HG03139 (cell line): Measurements from ENCODE around the gene SPIB.
"Not testable (repeated sequence)": the region's sequence is repeated elsewhere in the genome, so short reads cannot be mapped to it uniquely, and the experiment has no call there.

Experiments used
- ATAC-seq: cut with Tn5 transposase; IDR thresholded peaks from one replicate; pipeline ENCODE4 v1.9.1; 2021; ENCODE audit not compliant: unreplicated experiment

The SPIB gene

DNA sequence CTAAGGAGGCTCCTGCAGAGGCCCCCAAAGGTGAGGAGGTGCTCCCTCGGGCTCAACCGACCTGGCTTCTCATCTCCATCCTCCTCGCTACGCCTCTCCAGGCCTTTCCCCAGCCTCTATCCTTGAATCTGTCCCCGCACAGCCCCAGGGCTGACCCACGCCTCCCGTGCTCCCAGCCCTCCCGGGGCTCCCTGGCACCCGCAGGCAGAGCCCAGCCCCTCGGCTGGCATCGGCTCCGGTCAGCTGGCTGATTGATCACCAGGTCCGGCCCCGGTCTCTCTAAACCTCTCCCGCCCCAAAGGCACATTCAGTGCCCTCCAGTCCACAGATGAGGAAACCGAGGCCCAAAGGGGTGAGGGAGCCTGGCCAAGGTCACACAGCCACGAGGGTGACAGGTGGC lies 16.5 kb downstream of the SPIB start:
- no peak for ATAC-seq

DNA sequence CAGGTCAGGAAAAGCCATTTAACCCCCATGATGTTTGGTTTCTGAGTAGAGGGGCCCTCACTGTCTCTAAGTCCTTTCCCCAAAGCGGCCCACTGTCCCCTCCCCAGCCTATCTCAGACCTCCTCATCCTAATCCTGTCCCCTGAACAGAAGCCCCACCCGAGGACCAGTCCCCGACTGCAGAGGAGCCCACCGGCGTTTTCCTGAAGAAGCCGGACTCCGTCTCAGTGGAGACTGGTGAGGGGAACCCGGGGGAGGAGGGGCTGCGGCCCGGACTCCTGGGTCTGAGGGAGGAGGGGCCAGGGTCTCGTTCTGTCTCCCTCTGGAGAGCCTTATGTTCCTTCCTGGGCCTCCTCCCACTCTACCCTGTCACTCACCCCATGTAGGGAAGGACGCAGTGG lies 16.9 kb downstream of the SPIB start:
- no peak for ATAC-seq

DNA sequence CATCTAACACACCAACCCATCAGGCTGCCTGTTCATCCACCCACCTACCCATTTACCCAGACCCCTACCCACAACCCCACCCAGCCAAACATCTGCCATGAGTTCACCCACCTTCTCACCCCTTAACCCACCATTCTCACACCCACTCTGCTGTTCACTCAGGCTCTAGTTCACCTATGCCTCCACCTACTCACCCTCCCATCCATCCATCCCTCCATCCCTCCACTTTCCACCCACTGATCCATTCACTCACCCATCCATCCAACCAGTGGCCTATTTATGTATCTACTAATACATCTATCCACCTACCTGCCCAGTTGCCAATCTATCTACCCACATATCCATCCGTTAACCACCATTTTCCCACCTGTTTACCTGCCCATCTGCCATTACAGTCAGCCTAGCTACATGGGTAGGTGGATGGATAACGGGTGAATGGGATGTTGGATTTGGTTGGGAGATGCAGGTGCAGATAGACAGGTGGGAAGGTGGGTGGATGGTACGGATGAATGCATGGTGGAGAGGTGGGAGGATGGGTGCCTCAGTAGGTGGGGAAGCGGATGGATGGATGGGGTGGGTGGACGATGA lies 19.2 kb downstream of the SPIB start:
- no peak for ATAC-seq

DNA sequence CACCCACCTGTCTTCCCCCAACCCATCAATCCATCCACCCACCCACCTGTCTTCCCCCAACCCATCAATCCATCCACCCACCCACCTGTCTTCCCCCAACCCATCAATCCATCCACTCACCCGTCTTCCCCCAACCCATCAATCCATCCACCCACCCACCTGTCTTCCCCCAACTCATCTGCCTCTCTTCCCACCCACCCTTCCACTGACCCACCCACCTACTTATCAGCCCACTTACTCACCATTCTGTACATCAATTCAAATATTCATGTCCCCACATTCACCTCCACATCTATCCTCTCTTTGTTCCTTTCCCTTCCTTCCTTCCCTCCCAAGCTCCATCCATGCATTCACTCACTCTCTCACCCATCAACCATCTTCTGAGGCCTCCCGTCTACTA lies 20.4 kb downstream of the SPIB start:
- not testable (repeated sequence) for ATAC-seq

DNA sequence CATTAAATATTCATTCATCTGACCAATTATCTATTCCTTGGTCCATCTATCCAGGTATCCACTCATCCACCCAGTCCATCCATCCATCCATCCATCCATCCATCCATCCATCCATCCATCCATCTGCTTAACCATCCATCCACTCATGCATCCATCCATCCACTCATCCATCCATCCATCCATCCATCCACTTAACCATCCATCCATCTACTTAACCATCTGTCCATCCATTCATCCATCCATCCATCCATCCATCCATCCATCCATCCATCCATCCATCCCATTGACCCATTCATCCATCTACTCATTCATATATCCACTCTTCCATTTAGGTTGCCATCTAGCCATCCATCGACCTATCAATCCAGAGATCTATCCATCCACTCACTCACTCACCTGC lies 25.3 kb downstream of the SPIB start:
- ATAC-seq: no peak

DNA sequence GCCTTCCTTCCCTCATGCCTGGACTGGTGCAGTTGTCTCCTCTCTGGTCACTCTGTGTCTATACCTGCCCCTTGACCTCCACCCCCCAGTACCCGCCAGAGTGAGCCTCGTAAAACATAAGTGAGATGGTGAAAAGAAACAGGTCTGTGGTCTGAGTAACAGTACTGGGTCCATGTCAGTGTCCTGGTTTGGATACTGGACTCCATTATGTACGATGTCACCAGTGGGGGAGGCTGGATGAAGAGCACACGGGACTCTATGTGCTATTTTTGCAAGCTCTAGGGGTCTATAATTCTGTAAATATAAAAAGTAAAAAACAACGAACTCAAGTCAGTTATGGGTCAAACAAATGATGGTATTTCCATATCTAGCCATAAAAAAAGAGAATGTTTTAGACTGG lies 28.3 kb downstream of the SPIB start:
- ATAC-seq: no peak

DNA sequence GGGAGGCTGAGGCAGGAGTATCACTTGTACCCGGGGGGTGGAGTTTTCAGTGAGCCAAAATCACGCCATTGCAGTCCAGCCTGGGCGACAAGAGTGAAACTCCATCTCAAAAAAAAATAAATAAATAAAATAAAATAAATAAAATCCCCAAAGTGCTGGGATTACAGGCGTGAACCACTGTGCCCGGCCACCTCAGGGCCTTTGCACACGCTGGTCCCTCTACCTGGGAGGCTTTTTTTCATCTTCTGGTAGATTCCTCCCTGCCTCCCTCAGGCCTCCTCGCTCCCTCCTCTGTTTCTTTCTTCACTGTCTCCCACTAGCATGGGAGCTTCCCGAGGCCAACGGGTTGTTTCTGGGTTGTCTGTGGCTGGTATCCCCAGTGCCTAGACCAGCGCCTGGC lies 29.0 kb downstream of the SPIB start:
- ATAC-seq: no peak

DNA sequence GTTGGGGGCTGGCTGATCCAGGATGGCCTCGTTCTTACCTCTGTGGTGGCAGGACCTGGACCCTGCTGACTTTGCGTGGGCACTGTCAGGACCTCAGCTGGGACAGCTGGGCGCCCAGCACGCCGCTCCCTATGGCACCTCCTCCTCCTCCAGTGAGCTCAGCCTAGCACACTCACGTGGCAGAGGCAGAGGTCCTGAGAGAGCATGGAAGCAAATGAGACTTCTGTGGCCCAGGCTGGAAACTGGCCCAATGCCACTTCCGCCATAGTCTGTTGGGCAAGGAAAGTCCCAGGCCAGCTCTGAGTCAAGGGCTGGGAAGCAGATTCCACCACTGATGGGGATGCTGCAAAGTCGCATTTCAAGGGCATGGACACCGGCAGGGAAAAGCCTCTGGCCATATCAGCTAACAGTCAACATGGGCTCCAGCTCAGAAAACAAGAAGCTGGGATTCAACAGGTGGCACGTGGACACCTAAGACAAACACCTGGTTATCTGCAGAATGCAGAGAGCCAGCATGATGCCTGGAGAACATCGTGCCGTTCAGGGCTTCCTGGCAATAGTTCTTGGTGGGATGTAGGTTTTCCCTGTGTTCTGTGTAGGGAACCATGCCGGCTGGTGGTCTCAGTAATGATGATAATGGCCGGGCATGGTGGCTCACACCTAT lies 30.6 kb downstream of the SPIB start:
- no peak for ATAC-seq

DNA sequence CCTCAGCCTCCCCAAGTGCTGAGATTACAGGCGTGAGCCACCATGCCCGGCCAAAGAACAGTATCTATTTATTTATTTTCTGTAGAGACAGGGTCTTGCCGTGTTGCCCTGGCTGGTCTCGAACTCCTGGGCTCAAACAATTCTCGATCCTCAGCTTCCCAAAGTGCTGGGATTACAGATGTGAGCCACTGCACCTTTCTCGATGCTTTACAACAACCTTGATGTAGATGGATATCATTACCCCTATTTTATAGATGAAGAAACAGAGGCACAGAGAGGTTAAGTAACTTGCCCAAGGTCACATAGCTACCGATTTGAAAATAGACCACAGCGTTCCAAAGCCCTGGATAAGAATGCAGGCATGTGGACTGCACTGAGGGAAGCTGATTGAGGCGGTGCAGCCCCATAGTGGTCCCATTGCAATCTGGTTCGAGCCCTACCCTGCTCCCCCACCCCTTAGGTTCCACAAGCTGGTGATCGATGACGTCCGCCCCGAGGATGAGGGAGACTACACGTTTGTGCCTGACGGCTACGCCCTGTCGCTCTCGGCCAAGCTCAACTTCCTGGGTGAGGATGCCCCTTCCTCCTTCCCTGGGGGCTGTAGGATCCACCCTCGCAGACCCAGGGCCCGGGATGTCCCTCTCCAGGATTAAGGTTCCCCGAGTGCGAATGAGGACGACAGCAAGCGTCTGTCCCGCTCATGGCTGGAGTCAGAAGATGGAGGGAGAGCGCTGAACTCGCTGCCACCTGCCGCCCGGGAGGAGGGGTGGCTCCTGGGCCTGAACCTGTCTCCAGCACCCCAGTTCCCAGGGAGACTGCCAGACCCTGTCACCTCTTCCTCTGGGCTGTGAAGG lies 31.9 kb downstream of the SPIB start:
- no peak for ATAC-seq

DNA sequence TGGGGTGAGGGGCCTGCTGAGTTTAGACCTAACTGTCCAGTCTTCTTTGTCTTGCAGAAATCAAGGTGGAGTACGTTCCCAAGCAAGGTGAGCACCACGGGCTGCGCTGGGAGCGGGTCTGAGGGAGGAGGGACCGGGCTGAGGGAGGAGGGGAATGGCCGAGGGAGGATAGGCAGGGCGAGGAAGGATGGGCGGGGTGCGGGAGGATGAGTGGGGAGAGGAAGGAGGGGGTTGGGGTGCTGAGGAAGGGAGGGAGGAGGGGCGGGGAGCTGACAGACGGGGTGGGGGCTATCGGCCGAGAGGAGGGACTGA lies 32.4 kb downstream of the SPIB start:
- ATAC-seq: no peak

DNA sequence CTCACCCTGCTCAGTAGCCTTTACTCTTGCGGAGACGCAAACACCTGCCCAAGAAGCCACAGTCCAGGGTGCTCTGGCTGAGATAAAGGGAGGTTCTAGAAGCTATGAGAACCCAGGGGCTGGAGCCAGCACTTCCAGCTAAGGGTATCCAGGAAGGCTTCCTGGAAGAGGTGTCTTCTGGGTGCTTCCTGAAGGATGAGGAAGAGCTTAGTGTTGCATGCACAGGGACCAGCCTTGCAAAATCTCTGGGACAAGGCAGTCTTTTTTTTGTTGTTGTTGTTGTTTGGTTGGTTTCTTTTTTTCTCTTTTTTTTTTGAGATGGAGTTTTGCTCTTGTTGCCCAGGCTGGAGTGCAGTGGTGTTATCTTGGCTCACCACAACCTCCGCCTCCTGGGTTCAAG lies 34.5 kb downstream of the SPIB start:
- no peak for ATAC-seq

DNA sequence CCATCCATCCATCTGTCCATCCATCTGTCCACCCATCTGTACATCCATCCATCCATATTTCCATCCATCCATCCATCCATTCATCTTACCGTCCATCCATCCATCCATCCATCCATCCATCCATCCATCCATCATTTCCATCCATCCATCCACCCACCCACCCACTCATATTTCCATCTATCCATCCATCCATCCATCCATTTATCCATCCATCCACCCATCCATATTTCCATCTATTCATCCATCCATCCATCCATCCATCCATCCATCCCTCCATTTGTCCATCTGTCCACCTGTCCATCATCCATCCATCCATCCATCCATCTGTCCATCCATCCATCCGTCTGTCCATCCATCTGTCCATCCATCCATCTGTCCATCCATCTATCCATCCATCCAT lies 37.3 kb downstream of the SPIB start:
- ATAC-seq: no peak

DNA sequence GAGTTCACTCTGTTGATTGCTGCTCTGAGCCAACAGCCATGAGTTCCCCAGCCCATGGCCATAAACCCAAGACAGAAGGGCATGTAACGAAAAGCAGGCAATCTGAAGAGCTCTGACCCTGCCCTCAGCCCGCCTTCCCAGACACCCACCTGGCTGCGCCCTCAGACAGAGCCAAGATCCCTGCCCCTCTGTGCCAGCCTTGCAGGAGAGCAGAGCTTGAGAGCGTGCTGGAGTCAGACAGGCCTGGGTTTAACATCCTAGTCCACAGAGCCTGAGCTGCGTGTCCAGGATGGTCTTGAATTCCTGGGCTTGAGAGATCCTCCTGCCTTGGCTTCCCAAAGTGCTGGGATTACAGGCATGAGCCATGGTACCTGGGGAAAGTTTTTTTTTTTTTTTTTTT lies 38.6 kb downstream of the SPIB start:
- no peak for ATAC-seq

DNA sequence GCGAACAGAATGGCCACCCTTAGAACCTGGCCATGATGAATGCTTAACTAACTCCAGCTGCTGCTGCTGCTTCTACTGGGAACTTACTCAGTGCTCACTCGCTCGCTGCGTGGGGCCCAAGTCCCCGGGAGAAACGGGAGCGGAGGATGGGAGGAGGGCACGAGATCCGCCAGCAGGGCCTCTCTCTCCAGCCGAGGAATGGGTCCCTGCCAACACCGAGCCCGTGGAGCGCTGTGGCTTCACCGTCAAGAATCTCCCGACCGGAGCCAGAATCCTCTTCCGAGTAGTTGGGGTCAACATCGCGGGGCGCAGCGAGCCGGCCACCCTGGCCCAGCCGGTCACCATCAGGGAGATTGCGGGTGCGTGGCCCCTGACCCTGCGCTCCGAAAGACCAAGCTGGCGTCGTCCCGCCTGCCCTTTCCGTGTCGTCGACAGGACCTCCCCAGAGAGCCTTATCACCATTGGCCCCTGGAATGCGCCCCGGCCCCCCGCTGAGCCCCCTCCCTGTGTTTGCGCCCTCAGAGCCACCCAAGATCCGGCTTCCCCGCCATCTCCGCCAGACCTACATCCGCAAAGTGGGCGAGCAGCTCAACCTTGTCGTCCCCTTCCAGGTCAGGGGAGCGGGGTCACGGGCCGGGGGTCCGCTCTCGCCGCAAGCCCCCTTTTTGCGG lies 39.8 kb downstream of the SPIB start:
- no peak for ATAC-seq

DNA sequence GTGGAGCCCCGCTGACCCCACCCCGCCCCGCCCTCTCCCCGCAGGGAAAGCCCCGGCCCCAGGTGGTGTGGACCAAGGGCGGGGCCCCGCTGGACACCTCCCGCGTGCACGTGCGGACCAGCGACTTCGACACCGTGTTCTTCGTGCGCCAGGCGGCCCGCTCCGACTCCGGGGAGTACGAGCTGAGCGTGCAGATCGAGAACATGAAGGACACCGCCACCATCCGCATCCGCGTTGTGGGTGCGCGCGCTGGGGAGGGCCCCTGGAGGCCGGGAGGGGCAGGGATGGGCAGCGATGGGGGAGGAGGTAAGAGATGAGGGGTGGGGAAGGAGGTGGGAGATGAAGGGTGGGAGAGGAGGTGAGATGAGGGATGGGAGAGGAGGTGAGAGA lies 40.3 kb downstream of the SPIB start:
- ATAC-seq: no peak

DNA sequence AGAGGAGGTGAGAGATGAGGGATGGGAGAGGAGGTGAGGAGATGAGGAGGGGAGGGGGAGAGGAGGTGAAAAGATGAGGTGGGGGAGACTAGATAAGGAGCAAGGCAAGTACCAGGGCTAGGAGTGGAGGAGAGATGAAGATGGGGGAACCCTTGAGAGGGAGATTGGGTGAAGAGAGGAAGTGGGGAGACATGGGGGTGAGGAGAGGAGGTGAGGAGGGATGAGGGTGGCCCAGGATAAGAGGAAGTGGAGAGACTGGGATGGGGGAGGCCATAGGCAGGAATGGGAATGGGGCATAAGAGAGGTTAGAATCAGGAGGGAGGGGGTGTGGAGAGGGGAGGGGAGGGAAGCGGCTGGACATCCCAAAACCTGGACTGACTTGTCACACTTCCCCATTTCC lies 40.9 kb downstream of the SPIB start:
- ATAC-seq: no peak

DNA sequence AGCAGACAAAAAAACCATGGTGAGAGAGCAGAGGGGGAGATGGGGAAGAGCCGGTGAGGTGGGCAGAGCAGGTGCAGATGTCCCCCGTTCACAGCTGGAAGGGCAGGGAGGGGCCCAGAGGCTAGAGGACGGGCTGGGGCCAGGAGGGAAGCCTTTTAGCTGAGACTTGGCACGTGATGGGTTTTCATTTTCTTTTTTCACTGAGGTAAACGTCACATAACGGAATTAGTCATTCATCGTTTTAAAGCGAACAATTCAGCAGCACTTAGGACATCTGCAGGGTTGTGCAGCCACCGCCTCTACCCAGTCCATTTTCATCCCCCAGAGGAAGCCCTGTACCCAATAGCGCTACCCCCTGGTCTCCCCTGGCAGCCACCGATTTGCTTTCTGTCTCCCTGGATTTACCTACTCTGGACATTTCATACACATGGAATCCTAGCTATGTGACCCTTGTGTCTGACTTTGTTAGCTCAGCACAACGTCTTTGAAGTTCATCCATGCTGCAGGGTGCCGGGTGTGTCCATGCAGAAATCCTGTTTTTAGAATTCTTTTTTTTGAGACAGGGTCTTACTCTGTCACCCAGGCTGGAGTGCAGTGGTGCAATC lies 41.5 kb downstream of the SPIB start:
- ATAC-seq: peak; percentile 67

DNA sequence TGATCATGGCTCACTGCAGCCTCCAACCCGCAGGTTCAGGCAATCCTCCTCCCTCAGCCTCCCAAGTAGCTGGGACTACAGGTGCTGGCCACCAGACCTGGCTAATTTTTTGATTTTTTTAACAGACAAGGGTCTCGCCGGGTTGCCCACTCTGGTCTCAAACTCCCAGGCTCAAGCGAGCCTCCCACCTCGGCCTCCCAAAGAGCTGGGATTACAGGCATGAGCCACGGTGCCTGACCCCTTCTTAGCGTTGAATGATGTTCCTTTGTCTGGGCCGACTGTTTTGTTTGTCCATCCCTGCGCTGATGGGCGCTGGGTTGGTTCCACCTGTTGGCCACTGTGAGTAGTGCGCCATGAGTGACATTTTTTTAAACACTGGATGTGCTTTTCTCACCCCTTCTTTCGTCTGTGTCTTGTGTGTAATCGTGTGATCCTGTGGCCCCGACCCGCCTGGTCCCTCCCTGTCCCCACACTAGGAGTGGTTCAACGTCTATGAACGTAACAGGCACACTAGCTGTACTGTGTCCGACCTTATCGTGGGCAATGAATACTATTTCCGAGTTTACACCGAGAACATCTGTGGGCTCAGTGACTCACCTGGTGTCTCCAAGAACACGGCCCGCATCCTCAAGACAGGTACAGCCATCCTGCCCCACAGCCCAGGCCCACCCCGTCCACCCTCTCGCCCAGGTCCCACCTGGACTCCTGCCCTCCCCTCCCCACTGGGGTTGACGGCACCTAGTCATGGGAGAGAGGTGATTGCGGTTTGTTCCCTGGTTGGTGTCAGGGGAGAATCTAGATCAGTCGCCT lies 42.5 kb downstream of the SPIB start:
- no peak for ATAC-seq

DNA sequence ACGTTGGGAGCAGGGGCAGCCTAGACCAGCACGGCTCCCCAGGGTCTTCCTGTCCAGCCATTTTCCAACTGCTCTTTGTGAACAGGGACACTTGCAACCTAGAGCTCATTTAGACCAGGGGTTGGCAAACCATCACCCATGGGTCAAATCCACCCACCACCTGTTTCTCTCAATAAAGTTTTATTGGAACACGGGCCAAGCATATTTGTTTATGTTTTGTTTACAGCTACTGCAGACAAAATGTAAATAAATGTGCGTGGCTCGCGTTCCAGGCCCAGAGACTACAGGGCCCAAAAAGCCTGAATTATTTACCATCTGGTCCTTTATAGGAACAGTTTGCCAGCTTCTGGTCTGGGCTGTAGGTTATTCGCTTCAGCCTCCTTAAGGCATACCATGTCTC lies 44.2 kb downstream of the SPIB start:
- no peak for ATAC-seq

DNA sequence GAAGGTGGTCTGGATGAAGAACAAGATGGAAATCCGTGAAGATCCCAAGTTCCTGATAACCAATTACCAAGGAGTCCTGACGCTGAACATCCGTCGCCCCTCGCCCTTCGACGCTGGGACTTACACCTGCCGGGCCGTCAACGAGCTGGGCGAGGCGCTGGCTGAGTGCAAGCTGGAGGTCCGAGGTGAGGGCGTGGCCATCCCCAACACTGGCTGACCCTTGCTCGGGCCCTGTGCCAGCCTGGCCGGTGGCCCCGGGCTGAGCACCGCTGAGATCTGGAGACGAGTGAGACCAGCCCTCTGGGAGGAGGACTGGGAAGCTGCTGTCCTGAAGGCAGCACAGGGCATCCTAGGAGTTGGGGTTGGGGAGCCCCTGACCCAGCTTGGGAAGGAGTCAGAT lies 45.6 kb downstream of the SPIB start:
- no peak for ATAC-seq

DNA sequence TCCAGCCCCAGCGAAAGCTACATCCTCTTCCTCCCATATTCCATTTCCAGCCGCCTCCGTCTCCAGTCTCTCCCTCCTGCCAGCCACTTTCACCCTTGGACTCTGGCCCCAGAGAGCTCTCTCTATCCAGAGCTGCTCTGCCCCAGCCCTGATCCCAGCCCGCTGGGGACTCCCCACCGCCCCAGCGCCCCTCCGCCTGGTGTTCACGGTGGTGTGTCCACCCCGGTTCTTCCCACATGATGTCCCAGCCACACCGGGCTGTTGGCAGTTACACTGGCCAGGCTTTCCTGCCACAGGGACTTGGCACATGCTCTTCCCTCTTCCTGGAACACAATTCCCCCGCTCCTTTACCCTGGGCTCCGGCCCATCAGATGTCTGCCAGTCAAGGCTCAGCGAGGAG lies 46.3 kb downstream of the SPIB start:
- ATAC-seq: no peak
